HG02588 (cell line): ENCODE results near the gene RABGGTA.

Experiments
- ATAC-seq: cut with Tn5 transposase; IDR thresholded peaks from one replicate; pipeline ENCODE4 v1.9.1; 2021; ENCODE audit warnings: mild to moderate bottlenecking, moderate library complexity; ENCODE audit not compliant: unreplicated experiment

RABGGTA gene

GRCh38 chr14:24271134-24271833 is at the start of gene RABGGTA:
Gene RABGGTA (minus strand): TSS chr14:24271597. CDS start chr14:24271115, 482 bp downstream.
- ATAC-seq: peak; percentile 88

- no peak for ATAC-seq
These were observed 45.9 kb upstream of the RABGGTA start for GRCh38 chr14:24317141-24317928.

- no peak for ATAC-seq
These were observed 45.2 kb upstream of the RABGGTA start for GRCh38 chr14:24316597-24316950.

- no peak for ATAC-seq
These were observed 44.6 kb upstream of the RABGGTA start for GRCh38 chr14:24315807-24316596.

- no peak for ATAC-seq
These were observed 43.9 kb upstream of the RABGGTA start for GRCh38 chr14:24315243-24315806.

- no peak for ATAC-seq
These were observed 43.2 kb upstream of the RABGGTA start for GRCh38 chr14:24314377-24315193.

- ATAC-seq: no peak
These were observed 42.5 kb upstream of the RABGGTA start for GRCh38 chr14:24313913-24314312.

- no peak for ATAC-seq
These were observed 41.5 kb upstream of the RABGGTA start for GRCh38 chr14:24312736-24313507.

- ATAC-seq: no peak
These were observed 40.6 kb upstream of the RABGGTA start for GRCh38 chr14:24311837-24312615.

- ATAC-seq: peak; percentile 53
These were observed 39.5 kb upstream of the RABGGTA start, which contains the start of gene LTB4R for GRCh38 chr14:24310646-24311604. Gene LTB4R (plus strand): TSS chr14:24311502. CDS start chr14:24315652, 4,150 bp downstream.

- no peak for ATAC-seq
These were observed 38.9 kb upstream of the RABGGTA start for GRCh38 chr14:24310265-24310645.

GRCh38 chr14:24309538-24310264 is 38.3 kb upstream of the RABGGTA start, which contains the start of gene LTB4R2:
Gene LTB4R2 (plus strand): TSS chr14:24310140. CDS start chr14:24310665, 525 bp downstream.
- no peak for ATAC-seq

- ATAC-seq: no peak
These were observed 37.1 kb upstream of the RABGGTA start for GRCh38 chr14:24308342-24309124.

- no peak for ATAC-seq
These were observed 36.4 kb upstream of the RABGGTA start, which contains the start of gene CIDEB for GRCh38 chr14:24307575-24308341. Gene CIDEB (minus strand): TSS chr14:24307977. CDS start chr14:24307858, 119 bp downstream.

- ATAC-seq: no peak
These were observed 35.8 kb upstream of the RABGGTA start for GRCh38 chr14:24307156-24307574.
